ENCODE measurements around the gene FOXM1. TPM values are rescaled to one million over a fixed set of nuclear protein-coding genes. Genes with fewer than 3 reads are reported as not detected.

The FOXM1 gene
- total RNA-seq, 1 donor from 2014 or later: 12.7 TPM

DNA sequence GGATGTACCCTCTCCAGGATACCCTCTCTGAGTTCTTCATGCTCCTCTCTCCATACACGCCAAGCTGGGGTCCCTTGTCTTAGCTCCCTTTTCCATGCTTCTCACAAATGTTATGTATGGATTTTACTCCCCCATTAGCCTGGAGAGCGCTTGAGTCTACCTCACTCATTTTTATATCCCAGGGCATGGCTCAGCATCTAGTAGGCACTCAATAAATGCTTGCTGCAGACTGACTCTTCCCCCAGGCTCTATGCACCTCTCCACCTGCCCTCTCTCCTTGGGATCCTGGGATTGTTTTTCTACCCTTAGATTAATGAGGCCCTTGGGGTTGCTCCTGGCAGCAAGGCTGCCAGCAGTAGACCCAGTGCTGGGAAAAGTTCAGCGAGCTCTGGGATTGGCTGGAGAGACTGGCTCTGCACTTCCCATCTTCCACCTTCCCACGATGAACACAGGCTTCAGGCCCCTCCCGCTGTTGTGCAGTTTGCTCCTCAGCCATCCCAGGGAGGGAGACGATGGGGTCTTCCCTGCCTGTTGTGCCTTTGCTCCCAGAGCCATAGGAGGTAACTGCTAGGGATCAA lies 44.3 kb downstream of the FOXM1 start:
- TF ChIP-seq CTCF (IDR thresholded peaks at IDR 0.05; ENCODE audit: partially characterized antibody, unreplicated experiment): no peak
- Mint-ChIP-seq H3K9me3 (ENCODE audit: unreplicated experiment) (peaks cover 2% of the 10 kb centered on the region), H3K4me3 (ENCODE audit: unreplicated experiment) (no peak overlapping the region), H3K36me3 (ENCODE audit: unreplicated experiment) (peaks cover 11% of the 10 kb centered on the region), H3K27me3 (ENCODE audit: unreplicated experiment) (peaks cover 2% of the 10 kb centered on the region), H3K27ac (ENCODE audit: unreplicated experiment) (no peak overlapping the region), H3K4me1 (ENCODE audit: low read depth, unreplicated experiment) (peaks cover 2% of the 10 kb centered on the region)
- DNase-seq: no peak

GRCh38 chr12:2829275-2829674 lies 47.7 kb downstream of the FOXM1 start:
- Mint-ChIP-seq H3K4me3 (ENCODE audit: unreplicated experiment) (no peak overlapping the region), H3K27me3 (ENCODE audit: unreplicated experiment) (peaks cover 2% of the 10 kb centered on the region), H3K36me3 (ENCODE audit: unreplicated experiment) (peaks cover 11% of the 10 kb centered on the region), H3K27ac (ENCODE audit: unreplicated experiment) (no peak overlapping the region), H3K4me1 (ENCODE audit: low read depth, unreplicated experiment) (no peaks in the 10 kb centered on the region), H3K9me3 (ENCODE audit: unreplicated experiment) (no peaks in the 10 kb centered on the region)
- no peak for TF ChIP-seq CTCF (IDR thresholded peaks at IDR 0.05; ENCODE audit: partially characterized antibody, unreplicated experiment)
- DNase-seq: no peak

GRCh38 chr12:2826721-2827515 lies 50.1 kb downstream of the FOXM1 start:
- Mint-ChIP-seq H3K27ac (ENCODE audit: unreplicated experiment) (peak overlapping the region; percentile 28), H3K9me3 (ENCODE audit: unreplicated experiment) (no peaks in the 10 kb centered on the region), H3K27me3 (ENCODE audit: unreplicated experiment) (peaks cover 2% of the 10 kb centered on the region), H3K4me3 (ENCODE audit: unreplicated experiment) (no peak overlapping the region), H3K4me1 (ENCODE audit: low read depth, unreplicated experiment) (no peaks in the 10 kb centered on the region), H3K36me3 (ENCODE audit: unreplicated experiment) (peaks cover 14% of the 10 kb centered on the region)
- TF ChIP-seq CTCF (IDR thresholded peaks at IDR 0.05; ENCODE audit: partially characterized antibody, unreplicated experiment): no peak
- DNase-seq: no peak

DNA sequence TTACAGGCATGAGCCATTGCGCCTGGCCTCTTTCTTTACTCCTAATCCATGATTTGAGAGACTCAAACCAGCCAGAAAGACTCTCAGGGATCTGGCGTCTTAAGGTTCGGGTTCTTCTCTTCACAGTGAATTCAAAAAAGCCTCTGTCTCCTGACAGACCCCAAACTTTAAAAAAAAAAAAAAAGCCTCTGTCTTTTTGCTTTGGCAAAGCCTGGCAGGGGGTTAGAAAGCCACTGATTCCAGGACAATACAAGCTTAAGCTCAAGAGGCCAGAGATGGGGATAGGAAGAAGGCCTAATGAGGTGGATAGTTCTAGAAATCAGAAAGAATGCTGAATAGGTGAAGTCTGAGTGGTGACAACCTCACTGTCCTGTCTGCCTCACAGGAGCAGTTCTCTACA lies 50.9 kb downstream of the FOXM1 start:
- DNase-seq: no peak

More for the DNA sequence above, 50.9 kb downstream of the FOXM1 start:
- Mint-ChIP-seq H3K4me1 (ENCODE audit: low read depth, unreplicated experiment) (no peaks in the 10 kb centered on the region), H3K27ac (ENCODE audit: unreplicated experiment) (no peak overlapping the region), H3K27me3 (ENCODE audit: unreplicated experiment) (no peaks in the 10 kb centered on the region), H3K36me3 (ENCODE audit: unreplicated experiment) (peaks cover 8% of the 10 kb centered on the region), H3K4me3 (ENCODE audit: unreplicated experiment) (no peak overlapping the region), H3K9me3 (ENCODE audit: unreplicated experiment) (no peaks in the 10 kb centered on the region)
- no peak for TF ChIP-seq CTCF (IDR thresholded peaks at IDR 0.05; ENCODE audit: partially characterized antibody, unreplicated experiment)
